K562 (cell line): ENCODE data around the gene PPP1R10. TPM values are rescaled to one million over a fixed set of nuclear protein-coding genes. Genes with fewer than 3 reads are reported as not detected.

Source experiments
- ELF2 ChIP-seq: fragments of 250-450 bp; sonication (Bioruptor Pico); IDR thresholded peaks from 2 replicates; pipeline ENCODE4 v1.5.0; 2021; ENCODE audit warnings: mild to moderate bottlenecking
- FIP1L1 ChIP-seq: fragments of 200-400 bp; formaldehyde crosslinking; IDR thresholded peaks from 2 replicates; pipeline ENCODE4 v1.6.1; 2018; ENCODE audit warnings: mild to moderate bottlenecking, low read depth, low read length; ENCODE audit not compliant: poor library complexity, severe bottlenecking
- GATAD2B ChIP-seq: fragments of 450-650 bp; IDR thresholded peaks from 2 replicates; pipeline ENCODE4 v1.6.1; 2017; ENCODE audit warnings: mild to moderate bottlenecking, borderline replicate concordance
- SMAD4 ChIP-seq: fragments of 250-450 bp; sonication (Bioruptor Pico); conservative IDR thresholded peaks from 2 replicates; pipeline ENCODE4 v1.8.0; 2021; ENCODE audit warnings: inconsistent platforms, mild to moderate bottlenecking, moderate library complexity
- SRSF9 ChIP-seq: fragments of 200-400 bp; formaldehyde crosslinking; IDR thresholded peaks from 2 replicates; pipeline ENCODE4 v1.6.1; 2017; ENCODE audit warnings: low read depth, low read length, borderline replicate concordance
- TAF7 ChIP-seq: fragments of 450-650 bp; IDR thresholded peaks from 2 replicates; pipeline ENCODE4 v1.6.1; 2016; ENCODE audit warnings: missing genetic modification characterization, missing compliant biosample characterization
- TCF3 ChIP-seq: sonication (generic); formaldehyde crosslinking; IDR thresholded peaks from 2 replicates; pipeline ENCODE4 v1.4.0; 2020; ENCODE audit warnings: mild to moderate bottlenecking, missing genetic modification reagents
- polyA plus RNA-seq, 8 experiments: library from polyadenylated mRNA; depleted of rRNA in 4 of 8; stranded (reverse) in 5 of 8; unstranded in 3 of 8; fragments of >200 nt; fragmentation: Nextera tagmentation in 2 of 8; fragmentation: Illumina TruSeq in 1 of 8; extraction: Ambion mirVana in 2 of 8; extraction: Trizol in 1 of 8; gene quantifications; 2 replicates each; pipeline versions ENCODE4 v1.2.1 to v1.2.3, GENCODE V29; 2011 to 2014; ENCODE audit warnings: inconsistent platforms in 1 of 8, missing spikeins in 1 of 8
- total RNA-seq, 7 experiments: library from RNA; depleted of rRNA in 6 of 7; stranded (reverse); fragments of >200 nt in 6 of 7; fragmentation: Illumina TruSeq in 2 of 7; extraction: Trizol in 2 of 7; gene quantifications; 2 replicates each; pipeline versions ENCODE4 v1.2.1 to v1.2.3, GENCODE V29; 2011 to 2021; ENCODE audit warnings: low replicate concordance in 1 of 7
- TF ChIP-seq, protein P1 (sequence below): fragments of 450-650 bp; IDR thresholded peaks from 2 replicates; pipeline ENCODE4 v1.6.1; 2016; ENCODE audit warnings: mild to moderate bottlenecking, moderate library complexity
- TF ChIP-seq, protein P2 (sequence below): fragments of 250-450 bp; sonication (Bioruptor Pico); IDR thresholded peaks from 2 replicates; pipeline ENCODE4 v1.4.0; 2020; ENCODE audit warnings: mild to moderate bottlenecking, moderate library complexity
- TF ChIP-seq, protein P3 (sequence below): fragments of 450-650 bp; formaldehyde crosslinking; IDR thresholded peaks from 2 replicates; pipeline ENCODE4 v1.4.0; 2022; ENCODE audit warnings: missing genetic modification characterization

Gene PPP1R10
- total and polyA plus RNA-seq, 9 of the 15 experiments (the other 6 are each of a cell fraction or from before 2014, with no cell fraction given): 14.1 to 65.5 (median 32.6) TPM

DNA sequence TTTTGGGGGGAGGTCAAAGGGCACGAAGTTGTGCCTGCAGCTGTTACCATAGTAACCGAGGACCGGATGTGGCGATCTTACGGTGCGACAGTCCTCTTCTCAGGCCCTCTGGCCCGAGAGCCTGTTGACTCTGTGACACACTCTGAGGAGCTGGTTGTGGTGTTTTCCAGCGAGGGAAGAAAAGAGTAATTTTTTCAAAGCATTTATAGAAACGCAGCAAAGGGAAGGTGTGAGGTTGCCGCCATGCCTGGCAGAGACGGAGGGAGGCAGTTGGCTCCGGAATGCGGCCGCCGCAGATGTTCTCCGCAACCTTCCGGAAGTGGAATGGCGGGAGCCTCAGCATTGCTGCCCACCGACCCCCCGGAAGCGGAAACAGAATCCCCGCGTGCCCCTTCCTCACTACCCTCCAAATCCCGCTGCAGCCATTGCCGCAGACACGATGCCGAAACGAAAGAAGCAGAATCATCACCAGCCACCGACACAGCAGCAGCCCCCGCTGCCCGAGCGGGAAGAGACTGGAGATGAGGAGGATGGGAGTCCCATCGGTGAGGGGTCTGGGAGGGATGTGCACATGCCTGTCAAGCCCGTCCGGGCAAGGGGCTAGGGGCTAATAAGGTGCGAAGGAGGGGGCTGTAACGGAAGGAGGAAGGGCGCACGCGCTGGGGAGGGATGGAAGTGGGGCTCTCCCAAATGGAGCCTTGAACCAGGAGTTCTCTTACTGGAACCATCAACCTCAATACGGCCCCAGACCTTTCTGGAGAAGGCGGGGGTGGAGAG lies 59.9 kb downstream of the PPP1R10 start, which contains the start of gene PRR3 (continued):
- TF ChIP-seq, protein P1, sequence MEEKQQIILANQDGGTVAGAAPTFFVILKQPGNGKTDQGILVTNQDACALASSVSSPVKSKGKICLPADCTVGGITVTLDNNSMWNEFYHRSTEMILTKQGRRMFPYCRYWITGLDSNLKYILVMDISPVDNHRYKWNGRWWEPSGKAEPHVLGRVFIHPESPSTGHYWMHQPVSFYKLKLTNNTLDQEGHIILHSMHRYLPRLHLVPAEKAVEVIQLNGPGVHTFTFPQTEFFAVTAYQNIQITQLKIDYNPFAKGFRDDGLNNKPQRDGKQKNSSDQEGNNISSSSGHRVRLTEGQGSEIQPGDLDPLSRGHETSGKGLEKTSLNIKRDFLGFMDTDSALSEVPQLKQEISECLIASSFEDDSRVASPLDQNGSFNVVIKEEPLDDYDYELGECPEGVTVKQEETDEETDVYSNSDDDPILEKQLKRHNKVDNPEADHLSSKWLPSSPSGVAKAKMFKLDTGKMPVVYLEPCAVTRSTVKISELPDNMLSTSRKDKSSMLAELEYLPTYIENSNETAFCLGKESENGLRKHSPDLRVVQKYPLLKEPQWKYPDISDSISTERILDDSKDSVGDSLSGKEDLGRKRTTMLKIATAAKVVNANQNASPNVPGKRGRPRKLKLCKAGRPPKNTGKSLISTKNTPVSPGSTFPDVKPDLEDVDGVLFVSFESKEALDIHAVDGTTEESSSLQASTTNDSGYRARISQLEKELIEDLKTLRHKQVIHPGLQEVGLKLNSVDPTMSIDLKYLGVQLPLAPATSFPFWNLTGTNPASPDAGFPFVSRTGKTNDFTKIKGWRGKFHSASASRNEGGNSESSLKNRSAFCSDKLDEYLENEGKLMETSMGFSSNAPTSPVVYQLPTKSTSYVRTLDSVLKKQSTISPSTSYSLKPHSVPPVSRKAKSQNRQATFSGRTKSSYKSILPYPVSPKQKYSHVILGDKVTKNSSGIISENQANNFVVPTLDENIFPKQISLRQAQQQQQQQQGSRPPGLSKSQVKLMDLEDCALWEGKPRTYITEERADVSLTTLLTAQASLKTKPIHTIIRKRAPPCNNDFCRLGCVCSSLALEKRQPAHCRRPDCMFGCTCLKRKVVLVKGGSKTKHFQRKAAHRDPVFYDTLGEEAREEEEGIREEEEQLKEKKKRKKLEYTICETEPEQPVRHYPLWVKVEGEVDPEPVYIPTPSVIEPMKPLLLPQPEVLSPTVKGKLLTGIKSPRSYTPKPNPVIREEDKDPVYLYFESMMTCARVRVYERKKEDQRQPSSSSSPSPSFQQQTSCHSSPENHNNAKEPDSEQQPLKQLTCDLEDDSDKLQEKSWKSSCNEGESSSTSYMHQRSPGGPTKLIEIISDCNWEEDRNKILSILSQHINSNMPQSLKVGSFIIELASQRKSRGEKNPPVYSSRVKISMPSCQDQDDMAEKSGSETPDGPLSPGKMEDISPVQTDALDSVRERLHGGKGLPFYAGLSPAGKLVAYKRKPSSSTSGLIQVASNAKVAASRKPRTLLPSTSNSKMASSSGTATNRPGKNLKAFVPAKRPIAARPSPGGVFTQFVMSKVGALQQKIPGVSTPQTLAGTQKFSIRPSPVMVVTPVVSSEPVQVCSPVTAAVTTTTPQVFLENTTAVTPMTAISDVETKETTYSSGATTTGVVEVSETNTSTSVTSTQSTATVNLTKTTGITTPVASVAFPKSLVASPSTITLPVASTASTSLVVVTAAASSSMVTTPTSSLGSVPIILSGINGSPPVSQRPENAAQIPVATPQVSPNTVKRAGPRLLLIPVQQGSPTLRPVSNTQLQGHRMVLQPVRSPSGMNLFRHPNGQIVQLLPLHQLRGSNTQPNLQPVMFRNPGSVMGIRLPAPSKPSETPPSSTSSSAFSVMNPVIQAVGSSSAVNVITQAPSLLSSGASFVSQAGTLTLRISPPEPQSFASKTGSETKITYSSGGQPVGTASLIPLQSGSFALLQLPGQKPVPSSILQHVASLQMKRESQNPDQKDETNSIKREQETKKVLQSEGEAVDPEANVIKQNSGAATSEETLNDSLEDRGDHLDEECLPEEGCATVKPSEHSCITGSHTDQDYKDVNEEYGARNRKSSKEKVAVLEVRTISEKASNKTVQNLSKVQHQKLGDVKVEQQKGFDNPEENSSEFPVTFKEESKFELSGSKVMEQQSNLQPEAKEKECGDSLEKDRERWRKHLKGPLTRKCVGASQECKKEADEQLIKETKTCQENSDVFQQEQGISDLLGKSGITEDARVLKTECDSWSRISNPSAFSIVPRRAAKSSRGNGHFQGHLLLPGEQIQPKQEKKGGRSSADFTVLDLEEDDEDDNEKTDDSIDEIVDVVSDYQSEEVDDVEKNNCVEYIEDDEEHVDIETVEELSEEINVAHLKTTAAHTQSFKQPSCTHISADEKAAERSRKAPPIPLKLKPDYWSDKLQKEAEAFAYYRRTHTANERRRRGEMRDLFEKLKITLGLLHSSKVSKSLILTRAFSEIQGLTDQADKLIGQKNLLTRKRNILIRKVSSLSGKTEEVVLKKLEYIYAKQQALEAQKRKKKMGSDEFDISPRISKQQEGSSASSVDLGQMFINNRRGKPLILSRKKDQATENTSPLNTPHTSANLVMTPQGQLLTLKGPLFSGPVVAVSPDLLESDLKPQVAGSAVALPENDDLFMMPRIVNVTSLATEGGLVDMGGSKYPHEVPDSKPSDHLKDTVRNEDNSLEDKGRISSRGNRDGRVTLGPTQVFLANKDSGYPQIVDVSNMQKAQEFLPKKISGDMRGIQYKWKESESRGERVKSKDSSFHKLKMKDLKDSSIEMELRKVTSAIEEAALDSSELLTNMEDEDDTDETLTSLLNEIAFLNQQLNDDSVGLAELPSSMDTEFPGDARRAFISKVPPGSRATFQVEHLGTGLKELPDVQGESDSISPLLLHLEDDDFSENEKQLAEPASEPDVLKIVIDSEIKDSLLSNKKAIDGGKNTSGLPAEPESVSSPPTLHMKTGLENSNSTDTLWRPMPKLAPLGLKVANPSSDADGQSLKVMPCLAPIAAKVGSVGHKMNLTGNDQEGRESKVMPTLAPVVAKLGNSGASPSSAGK: peak; percentile 98
- TF ChIP-seq FIP1L1: peak; percentile 38
- no peak for TF ChIP-seq GATAD2B
- TF ChIP-seq TCF3 (CRISPR knock-in tag): peak; percentile 4; the same call in 1 of the 2 replicates
- 0 out of 2 replicates have a peak, but pooled peaks have one; percentile 12 for TF ChIP-seq SMAD4
- TF ChIP-seq, protein P2, sequence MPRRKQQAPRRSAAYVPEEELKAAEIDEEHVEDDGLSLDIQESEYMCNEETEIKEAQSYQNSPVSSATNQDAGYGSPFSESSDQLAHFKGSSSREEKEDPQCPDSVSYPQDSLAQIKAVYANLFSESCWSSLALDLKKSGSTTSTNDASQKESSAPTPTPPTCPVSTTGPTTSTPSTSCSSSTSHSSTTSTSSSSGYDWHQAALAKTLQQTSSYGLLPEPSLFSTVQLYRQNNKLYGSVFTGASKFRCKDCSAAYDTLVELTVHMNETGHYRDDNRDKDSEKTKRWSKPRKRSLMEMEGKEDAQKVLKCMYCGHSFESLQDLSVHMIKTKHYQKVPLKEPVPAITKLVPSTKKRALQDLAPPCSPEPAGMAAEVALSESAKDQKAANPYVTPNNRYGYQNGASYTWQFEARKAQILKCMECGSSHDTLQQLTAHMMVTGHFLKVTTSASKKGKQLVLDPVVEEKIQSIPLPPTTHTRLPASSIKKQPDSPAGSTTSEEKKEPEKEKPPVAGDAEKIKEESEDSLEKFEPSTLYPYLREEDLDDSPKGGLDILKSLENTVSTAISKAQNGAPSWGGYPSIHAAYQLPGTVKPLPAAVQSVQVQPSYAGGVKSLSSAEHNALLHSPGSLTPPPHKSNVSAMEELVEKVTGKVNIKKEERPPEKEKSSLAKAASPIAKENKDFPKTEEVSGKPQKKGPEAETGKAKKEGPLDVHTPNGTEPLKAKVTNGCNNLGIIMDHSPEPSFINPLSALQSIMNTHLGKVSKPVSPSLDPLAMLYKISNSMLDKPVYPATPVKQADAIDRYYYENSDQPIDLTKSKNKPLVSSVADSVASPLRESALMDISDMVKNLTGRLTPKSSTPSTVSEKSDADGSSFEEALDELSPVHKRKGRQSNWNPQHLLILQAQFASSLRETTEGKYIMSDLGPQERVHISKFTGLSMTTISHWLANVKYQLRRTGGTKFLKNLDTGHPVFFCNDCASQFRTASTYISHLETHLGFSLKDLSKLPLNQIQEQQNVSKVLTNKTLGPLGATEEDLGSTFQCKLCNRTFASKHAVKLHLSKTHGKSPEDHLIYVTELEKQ (CRISPR knock-in tag): no peak
- TF ChIP-seq, protein P3, sequence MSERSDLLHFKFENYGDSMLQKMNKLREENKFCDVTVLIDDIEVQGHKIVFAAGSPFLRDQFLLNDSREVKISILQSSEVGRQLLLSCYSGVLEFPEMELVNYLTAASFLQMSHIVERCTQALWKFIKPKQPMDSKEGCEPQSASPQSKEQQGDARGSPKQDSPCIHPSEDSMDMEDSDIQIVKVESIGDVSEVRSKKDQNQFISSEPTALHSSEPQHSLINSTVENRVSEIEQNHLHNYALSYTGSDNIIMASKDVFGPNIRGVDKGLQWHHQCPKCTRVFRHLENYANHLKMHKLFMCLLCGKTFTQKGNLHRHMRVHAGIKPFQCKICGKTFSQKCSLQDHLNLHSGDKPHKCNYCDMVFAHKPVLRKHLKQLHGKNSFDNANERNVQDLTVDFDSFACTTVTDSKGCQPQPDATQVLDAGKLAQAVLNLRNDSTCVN (CRISPR knock-in tag): no peak; the same call in 1 of the 2 replicates
- no peak; the same call in none of the 2 replicates for TF ChIP-seq ELF2 (CRISPR knock-in tag)
- TF ChIP-seq SRSF9: no peak
- TF ChIP-seq TAF7 (tag): peak; percentile 93
